Right lobe of liver (tissue), 4 donors: ENCODE data around the gene NEURL1.

Experiments
- POLR2A ChIP-seq: fragments of 450-650 bp; IDR thresholded peaks from one replicate; pipeline ENCODE4 v1.6.1; 2017; ENCODE audit warnings: antibody characterized with exemption, mild to moderate bottlenecking
- TF ChIP-seq, protein P1 (sequence below), 4 donors: fragments of 200-600 bp in 3 of 4; fragments of 450-650 bp in 1 of 4; IDR thresholded peaks; one replicate each; pipeline versions ENCODE4 v1.5.1 to v1.8.0; 2016 to 2022; ENCODE audit warnings: antibody characterized with exemption in 4 of 4, mild to moderate bottlenecking in 2 of 4
- donor health status: DM: no; HTN: no; CAD: no.
- donor health status: DM: no; HTN: no; CAD: no.
- donor health status: DM: no; HTN: yes; CAD: no.

DNA sequence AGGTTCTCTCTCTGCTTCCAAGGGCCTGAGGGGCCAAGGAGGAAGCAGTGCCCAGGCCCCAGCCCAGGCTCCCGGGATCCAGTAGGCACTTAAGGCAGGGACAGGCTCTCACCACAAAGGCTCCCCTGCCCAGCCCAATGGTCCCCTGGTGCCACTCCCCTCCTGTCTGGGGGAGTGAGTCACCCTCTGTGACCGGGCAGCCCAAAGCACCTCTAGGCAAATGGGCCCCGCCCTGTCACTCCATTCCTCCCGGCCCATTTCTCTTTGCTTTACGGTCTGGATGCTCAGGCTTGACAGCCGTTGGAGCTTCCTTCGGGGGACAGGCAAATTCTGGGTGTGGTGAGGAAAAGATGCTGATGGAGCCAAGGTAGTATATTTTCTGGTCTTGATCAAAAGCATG is 14.4 kb upstream of the NEURL1 start, which contains the start of gene CALHM3:
- TF ChIP-seq, protein P1, sequence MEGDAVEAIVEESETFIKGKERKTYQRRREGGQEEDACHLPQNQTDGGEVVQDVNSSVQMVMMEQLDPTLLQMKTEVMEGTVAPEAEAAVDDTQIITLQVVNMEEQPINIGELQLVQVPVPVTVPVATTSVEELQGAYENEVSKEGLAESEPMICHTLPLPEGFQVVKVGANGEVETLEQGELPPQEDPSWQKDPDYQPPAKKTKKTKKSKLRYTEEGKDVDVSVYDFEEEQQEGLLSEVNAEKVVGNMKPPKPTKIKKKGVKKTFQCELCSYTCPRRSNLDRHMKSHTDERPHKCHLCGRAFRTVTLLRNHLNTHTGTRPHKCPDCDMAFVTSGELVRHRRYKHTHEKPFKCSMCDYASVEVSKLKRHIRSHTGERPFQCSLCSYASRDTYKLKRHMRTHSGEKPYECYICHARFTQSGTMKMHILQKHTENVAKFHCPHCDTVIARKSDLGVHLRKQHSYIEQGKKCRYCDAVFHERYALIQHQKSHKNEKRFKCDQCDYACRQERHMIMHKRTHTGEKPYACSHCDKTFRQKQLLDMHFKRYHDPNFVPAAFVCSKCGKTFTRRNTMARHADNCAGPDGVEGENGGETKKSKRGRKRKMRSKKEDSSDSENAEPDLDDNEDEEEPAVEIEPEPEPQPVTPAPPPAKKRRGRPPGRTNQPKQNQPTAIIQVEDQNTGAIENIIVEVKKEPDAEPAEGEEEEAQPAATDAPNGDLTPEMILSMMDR (IDR thresholded peaks at IDR 0.05), result no peak
- no peak for TF ChIP-seq POLR2A
